GM12878 (cell line): ENCODE measurements around the gene TSFM. TPM values are rescaled to one million over a fixed set of nuclear protein-coding genes. Genes with fewer than 3 reads are reported as not detected.

Source experiments
- ATAC-seq: fragments of 200-7000 bp; cut with Tn5 transposase; 3 replicates; pipeline ENCODE4 v1.9.1; 2020; ENCODE audit warnings: mild to moderate bottlenecking, moderate library complexity
- BruUV-seq: library from RNA; stranded (reverse); fragments of 400-500 nt; replicated peaks from 2 replicates; lab custom pipeline; 2021; lab: Mats Ljungman, UMichigan
- CTCF ChIA-PET: fragments of 300-600 bp; sonication (Branson Sonifier 250); formaldehyde crosslinking; extraction: SDS; loops from one replicate; lab custom pipeline; 2021; ENCODE audit warnings: inconsistent platforms; lab: Yijun Ruan, JAX
- POLR2A ChIA-PET: fragments of 350-600 bp; formaldehyde crosslinking; extraction: SDS; loops from one replicate; lab custom pipeline; 2021; ENCODE audit warnings: inconsistent platforms; lab: Charles Lee
- RAD21 ChIA-PET: fragments of 300-600 bp; sonication (Branson Sonifier 250); formaldehyde crosslinking; loops from one replicate; lab custom pipeline; 2023; ENCODE audit warnings: antibody characterized with exemption; ENCODE audit not compliant: unreplicated experiment; lab: Charles Lee
- SMC1A ChIA-PET: fragments of 300-600 bp; sonication (Branson Sonifier 250); formaldehyde crosslinking; loops from one replicate; lab custom pipeline; 2023; ENCODE audit not compliant: unreplicated experiment, uncharacterized antibody; lab: Charles Lee
- DNase-seq: peaks from one replicate; pipeline ENCODE4 v3.0.0-alpha.2; 2011; ENCODE audit warnings: low read depth, low spot score
- FAIRE-seq: peaks from 3 replicates; lab custom pipeline; 2011; peaks lifted over from hg19 to GRCh38; lab: Jason Lieb, UNC
- H2AFZ ChIP-seq: 2 replicates; pipeline ENCODE4 v1.6.0; 2011; ENCODE audit warnings: low read depth, low read length, control low read depth; ENCODE audit not compliant: control insufficient read depth
- H3K27ac ChIP-seq: 2 replicates; pipeline ENCODE4 v1.5.1; 2011; ENCODE audit warnings: control low read depth; ENCODE audit not compliant: control insufficient read depth, insufficient read depth
- H3K27me3 ChIP-seq, 2 experiments: replicated peaks in 1 of 2; 2 replicates each; pipeline versions ENCODE4 v1.6.0 to v1.6.1; 2011; ENCODE audit warnings: low read length in 1 of 2; ENCODE audit not compliant: control insufficient read depth in 2 of 2, insufficient read depth in 2 of 2
- H3K36me3 ChIP-seq, 2 experiments: 2 replicates each; pipeline ENCODE4 v1.5.1; 2011; ENCODE audit warnings: low read length in 1 of 2; ENCODE audit not compliant: control insufficient read depth in 2 of 2, insufficient read depth in 2 of 2
- H3K4me1 ChIP-seq: 2 replicates; pipeline ENCODE4 v1.6.1; 2011; ENCODE audit warnings: mild to moderate bottlenecking, low read length, moderate library complexity, mixed read lengths; ENCODE audit not compliant: control insufficient read depth, insufficient read depth
- H3K4me2 ChIP-seq: 2 replicates; pipeline ENCODE4 v1.6.0; 2011; ENCODE audit warnings: control low read depth; ENCODE audit not compliant: control insufficient read depth, insufficient read depth
- H3K4me3 ChIP-seq: fragments of 200-600 bp; sonication (generic); 2 replicates; pipeline ENCODE4 v1.5.1; 2016
- H3K79me2 ChIP-seq: 2 replicates; pipeline ENCODE4 v1.6.0; 2011; ENCODE audit warnings: low read length; ENCODE audit not compliant: control insufficient read depth, insufficient read depth
- H3K9ac ChIP-seq: 2 replicates; pipeline ENCODE4 v1.8.0; 2011; ENCODE audit warnings: low read length, control low read depth, mixed read lengths; ENCODE audit not compliant: control insufficient read depth, insufficient read depth
- H3K9me3 ChIP-seq: replicated peaks from 3 replicates; pipeline ENCODE4 v1.5.1; 2011; ENCODE audit warnings: mild to moderate bottlenecking, low read length; ENCODE audit not compliant: control insufficient read depth, insufficient read depth
- H4K20me1 ChIP-seq: 2 replicates; pipeline ENCODE4 v1.6.0; 2011; ENCODE audit not compliant: control insufficient read depth, insufficient read depth
- CBX3 ChIP-seq: fragments of 200-600 bp; sonication (generic); IDR thresholded peaks from 2 replicates; pipeline ENCODE4 v1.6.1; 2016; ENCODE audit warnings: low read depth, borderline replicate concordance
- KDM1A ChIP-seq: fragments of 200-600 bp; sonication (generic); IDR thresholded peaks from 2 replicates; pipeline ENCODE4 v1.6.1; 2016; ENCODE audit warnings: borderline replicate concordance
- MTA3 ChIP-seq: IDR thresholded peaks from 2 replicates; pipeline ENCODE4 v1.6.1; 2012; ENCODE audit warnings: low read length, inconsistent platforms, borderline replicate concordance
- MYB ChIP-seq: fragments of 150-350 bp; IDR thresholded peaks from 2 replicates; pipeline ENCODE4 v1.6.1; 2014; ENCODE audit warnings: mild to moderate bottlenecking, low read depth, low read length, borderline replicate concordance
- MYC ChIP-seq: IDR thresholded peaks from 2 replicates; pipeline ENCODE4 v1.6.1; 2011; ENCODE audit warnings: mild to moderate bottlenecking, low read length, moderate library complexity, inconsistent platforms; ENCODE audit not compliant: insufficient read depth, insufficient replicate concordance, insufficient read length, severe bottlenecking
- POLR2AphosphoS5 ChIP-seq: IDR thresholded peaks from 2 replicates; pipeline ENCODE4 v1.6.1; 2011; ENCODE audit warnings: mild to moderate bottlenecking, low read length, inconsistent platforms
- POU2F2 ChIP-seq: IDR thresholded peaks from 3 replicates; pipeline ENCODE4 v1.6.1; 2011; ENCODE audit warnings: low read depth, mild to moderate bottlenecking, low read length, borderline replicate concordance
- SMAD5 ChIP-seq: IDR thresholded peaks from 2 replicates; pipeline ENCODE4 v1.6.1; 2016; ENCODE audit warnings: antibody characterized with exemption, low read depth
- YY1 ChIP-seq: IDR thresholded peaks from 2 replicates; pipeline ENCODE4 v1.6.1; 2011; ENCODE audit warnings: low read depth, mild to moderate bottlenecking, low read length
- WGBS: methylation state at CpG from one replicate; pipeline ENCODE4 v1.1.6; 2016; ENCODE audit warnings: low lambda C conversion rate; ENCODE audit not compliant: insufficient replicate concordance, insufficient coverage; ENCODE audit errors: missing lambda C conversion rate; 5-methylcytosine and 5-hydroxymethylcytosine counted together
- in situ Hi-C: fragments of 300-500 bp; cut with MboI; formaldehyde crosslinking; loops from 9 replicates; pipeline ENCODE4 v1.14.3; 2018; ENCODE audit warnings: mixed read lengths
- intact Hi-C: fragments of 100-400 bp; cut with micrococcal nuclease; formaldehyde crosslinking; loops from one replicate; pipeline ENCODE4 v1.14.2; 2022; ENCODE audit not compliant: unreplicated experiment
- polyA plus RNA-seq, 11 experiments: library from polyadenylated mRNA; depleted of rRNA in 4 of 11; unstranded in 6 of 11; stranded (reverse) in 5 of 11; fragments of >200 nt; fragmentation: Nextera tagmentation in 4 of 11; fragmentation: Illumina TruSeq in 1 of 11; extraction: Ambion mirVana in 4 of 11; extraction: Trizol in 1 of 11; gene quantifications; 1 replicate in 1 of 11; 2 replicates in 10 of 11; pipeline versions ENCODE4 v1.2.1 to v1.2.3, GENCODE V29; 2011 to 2016; ENCODE audit warnings: inconsistent platforms in 2 of 11, missing spikeins in 2 of 11, low read depth in 1 of 11
- total RNA-seq, 4 experiments: library from RNA; depleted of rRNA in 3 of 4; stranded (reverse); fragments of >200 nt in 3 of 4; fragmentation: Illumina TruSeq in 1 of 4; extraction: Trizol in 1 of 4; gene quantifications; 2 replicates each; pipeline versions ENCODE4 v1.2.1 to v1.2.3, GENCODE V29; 2013 to 2021
- TF ChIP-seq, protein P1 (sequence below): IDR thresholded peaks from 2 replicates; pipeline ENCODE4 v1.6.1; 2012; ENCODE audit warnings: low read depth, low read length, improper control_type of control experiment

TSFM gene
- total and polyA plus RNA-seq, 10 of the 15 experiments (the other 5 are each of a cell fraction or from before 2014, with no cell fraction given): 36.7 to 132 (median 45.6) TPM

DNA sequence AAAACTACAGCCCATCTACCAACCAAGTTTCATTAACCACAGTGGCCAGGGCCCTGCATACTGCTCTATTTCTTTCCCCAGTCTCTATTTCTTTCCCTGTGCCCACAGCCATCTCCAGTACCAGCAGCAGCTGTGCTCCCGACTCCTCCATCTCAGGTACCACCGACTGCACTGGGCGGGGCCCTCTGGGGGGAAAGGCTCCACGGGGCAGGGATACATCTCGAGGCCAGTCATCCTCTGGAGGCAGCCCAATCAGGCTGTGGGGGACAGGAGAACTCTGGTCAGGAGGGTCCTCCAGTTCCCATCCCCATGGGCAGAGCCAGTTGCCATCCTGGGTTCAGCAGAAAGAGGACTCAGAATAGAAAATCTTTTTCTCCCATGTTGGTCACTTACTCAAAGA is 33.5 kb upstream of the TSFM start:
- Histone ChIP-seq H3K27me3 (no peaks in the 10 kb centered on the region), H3K9ac (no peak overlapping the region), H3K36me3 (peaks cover 6 to 7% of the 10 kb centered on the region in 2 experiments), H3K4me3 (no peak overlapping the region), H3K4me2 (no peak overlapping the region), H3K4me1 (peaks cover 24% of the 10 kb centered on the region), H3K27ac (no peak overlapping the region), H2AFZ (no peak overlapping the region), H4K20me1 (no peaks in the 10 kb centered on the region), H3K9me3 (no peaks in the 10 kb centered on the region), H3K79me2 (peaks cover 37% of the 10 kb centered on the region)
- CTCF ChIA-PET: interaction anchor here (0.7 to 1.1 kb wide), 2 partner anchors 7 to 164 kb away, joined by 3 to 5 read pairs; no protein-coding TSS in a partner anchor
- WGBS: 98% methylated on average over 5 of the region's 5 CpGs
- intact Hi-C loops: no loop called here
- SMC1A ChIA-PET: interaction anchor here (1.0 to 1.8 kb wide), 2 partner anchors 8 to 35 kb away, joined by 3 to 4 read pairs; no protein-coding TSS in a partner anchor
- in situ Hi-C loops: no loop called here
- RAD21 ChIA-PET: no interaction called here
- no TSS peak for BruUV-seq
- ATAC-seq (no peak), DNase-seq (no peak), FAIRE-seq (no peak)
- POLR2A ChIA-PET: no interaction called here
- peak; percentile 29; the same call in 1 of the 2 replicates for TF ChIP-seq SMAD5
- no peak for TF ChIP-seq MYC

DNA sequence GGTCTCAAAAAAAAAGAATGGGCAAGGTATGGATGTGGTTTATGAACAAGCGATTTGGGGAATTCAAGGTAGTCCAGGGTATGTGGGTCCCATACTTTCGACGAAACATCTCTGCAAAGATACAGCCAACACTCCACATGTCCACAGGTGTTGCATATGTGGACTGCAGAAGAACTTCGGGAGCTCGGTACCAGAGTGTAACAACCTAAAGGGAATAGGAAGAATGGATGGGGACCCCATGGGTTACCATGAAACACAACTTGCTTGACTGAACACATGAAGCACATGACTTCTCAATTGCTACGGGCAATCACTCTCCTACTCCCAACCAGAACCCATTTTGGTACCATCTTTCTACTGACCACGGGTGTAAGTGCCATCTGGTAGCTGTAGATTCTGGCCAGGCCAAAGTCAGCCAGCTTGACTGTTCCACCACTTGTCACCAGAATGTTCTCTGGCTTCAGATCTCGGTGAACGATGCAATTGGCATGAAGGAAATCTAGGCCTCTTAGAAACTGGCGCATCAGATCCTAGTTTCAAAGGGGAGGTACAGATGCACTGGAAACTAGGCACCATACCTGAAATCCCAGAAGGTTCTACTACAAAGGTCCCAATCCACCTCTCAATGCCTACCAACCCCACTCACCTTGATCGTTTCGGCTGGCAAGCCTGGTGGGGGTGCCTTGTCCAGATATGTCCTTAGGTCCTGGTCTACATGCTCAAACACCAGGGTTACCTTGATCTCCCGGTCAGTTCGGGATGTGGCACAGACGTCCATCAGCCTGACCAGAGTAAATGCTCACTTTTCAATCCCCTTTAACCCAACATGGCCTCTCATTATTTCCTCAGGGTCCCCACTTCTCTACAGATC is 31.8 kb upstream of the TSFM start:
- 80% methylated on average over 15 of the region's 15 CpGs for WGBS
- Histone ChIP-seq H4K20me1 (no peaks in the 10 kb centered on the region), H3K4me1 (peaks cover 25% of the 10 kb centered on the region), H3K79me2 (peaks cover 30% of the 10 kb centered on the region), H3K9ac (peak overlapping the region; percentile 99), H3K27ac (peak overlapping the region; percentile 94), H3K36me3 (peaks cover 6 to 7% of the 10 kb centered on the region in 2 experiments), H3K9me3 (no peaks in the 10 kb centered on the region), H2AFZ (no peak overlapping the region), H3K4me3 (peak overlapping the region; percentile 79), H3K4me2 (peak overlapping the region; percentile 78), H3K27me3 (no peaks in the 10 kb centered on the region)
- intact Hi-C loops: loop anchor here (10.0 kb wide), 1 partner anchor 276 kb away; the partner anchor contains the start of gene ARHGAP9
- CTCF ChIA-PET: interaction anchor here (0.8 to 1.9 kb wide), 2 partner anchors 10 to 32 kb away, joined by 3 to 9 read pairs; no protein-coding TSS in a partner anchor
- FAIRE-seq (no peak), ATAC-seq (no peak), DNase-seq (no peak)
- SMC1A ChIA-PET: interaction anchor here (1.8 kb wide), 1 partner anchor 9 kb away, joined by 4 read pairs; no protein-coding TSS in a partner anchor
- in situ Hi-C loops: no loop called here
- RAD21 ChIA-PET: interaction anchor here (1.2 kb wide), 1 partner anchor 9 kb away, joined by 3 read pairs; no protein-coding TSS in a partner anchor
- POLR2A ChIA-PET: interaction anchor here (0.8 kb wide), 1 partner anchor 9 kb away, joined by 3 read pairs; no protein-coding TSS in a partner anchor
- BruUV-seq: no TSS peak
- peak; percentile 36; the same call in 1 of the 2 replicates for TF ChIP-seq POLR2AphosphoS5
- no peak for TF ChIP-seq POU2F2
- TF ChIP-seq MYB: no peak
- TF ChIP-seq YY1: no peak
- TF ChIP-seq CBX3: no peak
- TF ChIP-seq MTA3: peak; percentile 17; the same call in 1 of the 2 replicates
- TF ChIP-seq, protein P1, sequence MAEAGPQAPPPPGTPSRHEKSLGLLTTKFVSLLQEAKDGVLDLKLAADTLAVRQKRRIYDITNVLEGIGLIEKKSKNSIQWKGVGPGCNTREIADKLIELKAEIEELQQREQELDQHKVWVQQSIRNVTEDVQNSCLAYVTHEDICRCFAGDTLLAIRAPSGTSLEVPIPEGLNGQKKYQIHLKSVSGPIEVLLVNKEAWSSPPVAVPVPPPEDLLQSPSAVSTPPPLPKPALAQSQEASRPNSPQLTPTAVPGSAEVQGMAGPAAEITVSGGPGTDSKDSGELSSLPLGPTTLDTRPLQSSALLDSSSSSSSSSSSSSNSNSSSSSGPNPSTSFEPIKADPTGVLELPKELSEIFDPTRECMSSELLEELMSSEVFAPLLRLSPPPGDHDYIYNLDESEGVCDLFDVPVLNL: no peak
- TF ChIP-seq KDM1A: no peak
